Stimulated activated CD4-positive, alpha-beta T cell treated with anti-CD3 and anti-CD28 coated beads, Interleukin-1b, Interleukin-23, amount 100 ng/mL, for 4 hours (primary cell): Measurements from ENCODE around the gene SORBS2.

Experiments
- DNase-seq, 2 donors: peaks; one replicate each; pipeline ENCODE4 v3.0.0-alpha.2; 2020; ENCODE audit warnings: low read depth in 2 of 2

Gene SORBS2

GRCh38 chr4:185835336-185835735 is 23.3 kb upstream of the SORBS2 start:
- no peak for DNase-seq

- DNase-seq, result no peak
These were observed 22.8 kb upstream of the SORBS2 start for GRCh38 chr4:185834778-185835177.

GRCh38 chr4:185834088-185834487 is 22.1 kb upstream of the SORBS2 start:
- no peak for DNase-seq

DNA sequence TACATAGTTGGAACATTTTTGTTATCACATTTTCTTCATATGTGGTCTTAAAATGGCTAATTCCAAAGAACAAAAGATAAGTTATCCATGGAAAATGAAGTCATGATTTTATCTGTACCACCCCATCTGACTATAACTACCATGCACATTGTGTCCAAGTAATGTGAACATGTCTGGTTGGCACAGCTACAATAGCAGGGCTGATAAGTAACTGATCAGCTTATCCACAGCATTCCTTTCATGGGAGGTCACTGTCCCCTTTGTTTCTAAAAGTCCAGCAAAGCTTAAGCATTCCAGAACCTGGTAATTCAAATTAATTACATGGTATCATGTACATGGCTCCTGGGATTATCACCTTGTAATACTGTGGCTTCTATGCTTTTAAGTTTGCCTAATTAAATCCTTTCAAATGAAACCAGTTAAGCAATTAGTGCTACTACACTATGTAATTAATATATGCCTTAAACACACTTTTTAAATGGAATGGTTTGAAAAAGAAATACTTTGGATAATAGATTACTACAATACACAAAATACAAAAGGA is 21.1 kb upstream of the SORBS2 start:
- no peak for DNase-seq

DNA sequence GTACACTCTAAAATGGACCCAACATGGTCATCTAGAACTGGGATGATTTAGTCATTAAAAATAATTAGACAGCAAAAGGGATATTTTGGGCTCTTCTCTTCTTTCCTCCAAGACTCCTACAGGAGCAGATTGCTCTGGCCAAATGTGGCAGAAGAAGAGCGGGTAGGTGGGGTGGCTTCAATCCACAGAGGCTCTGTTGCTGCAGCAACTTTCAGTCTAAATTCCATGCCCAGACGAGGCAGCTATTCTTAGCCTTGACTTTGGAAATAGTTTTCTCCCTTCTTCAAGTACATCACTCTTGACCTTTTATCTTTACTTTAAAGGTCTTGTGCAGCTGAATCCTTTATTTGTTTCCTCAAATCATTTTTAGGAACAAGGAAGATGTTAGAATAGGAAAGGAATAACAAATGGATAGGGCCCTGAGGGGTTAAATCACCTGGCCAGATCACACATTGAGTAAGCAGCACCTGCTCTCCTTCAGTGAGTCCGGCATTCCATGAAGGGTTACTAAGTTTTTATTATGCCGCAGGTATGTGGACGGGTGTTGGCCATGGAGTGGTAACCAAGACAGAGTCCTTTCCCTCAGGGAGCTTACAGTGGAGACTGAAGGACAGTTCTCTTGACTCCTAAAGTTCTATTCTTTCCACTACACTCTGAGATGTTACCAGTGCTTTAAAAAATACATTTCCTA is 19.3 kb upstream of the SORBS2 start:
- DNase-seq, result no peak

DNA sequence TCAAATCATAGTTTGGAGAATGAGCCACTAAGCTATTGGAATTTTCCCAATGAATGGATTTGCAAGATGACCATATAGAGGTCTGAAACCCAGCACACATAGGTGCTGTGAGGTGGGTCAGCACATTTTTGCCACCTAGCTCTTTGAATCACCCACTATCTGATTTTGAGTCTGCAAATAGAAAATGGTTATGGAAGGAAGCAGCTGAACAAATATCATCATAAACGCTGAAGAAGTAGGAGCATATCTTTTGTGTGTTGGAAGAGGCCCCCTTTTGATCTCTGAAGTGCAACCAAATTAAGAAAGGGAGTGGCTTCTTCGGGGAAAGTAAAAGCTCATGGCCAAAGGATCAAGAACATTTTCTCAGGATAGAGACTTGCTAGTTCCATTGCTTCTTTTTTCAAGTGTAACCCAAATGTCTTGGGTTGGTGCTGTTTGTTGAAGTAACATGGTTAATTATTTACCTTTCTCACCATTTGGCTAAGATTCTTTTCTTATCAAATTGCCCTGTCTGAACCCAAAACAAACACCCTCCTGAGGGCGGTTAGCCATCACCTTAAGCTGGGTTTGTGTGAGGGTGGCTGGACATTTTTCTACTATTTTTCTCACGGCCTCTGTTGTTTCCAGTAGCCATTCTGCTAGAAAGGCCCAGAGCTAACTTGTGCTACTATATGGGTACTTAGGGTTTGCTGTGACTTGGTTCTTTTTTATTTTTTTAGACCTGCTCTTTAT is 18.4 kb upstream of the SORBS2 start:
- DNase-seq, result no peak

DNA sequence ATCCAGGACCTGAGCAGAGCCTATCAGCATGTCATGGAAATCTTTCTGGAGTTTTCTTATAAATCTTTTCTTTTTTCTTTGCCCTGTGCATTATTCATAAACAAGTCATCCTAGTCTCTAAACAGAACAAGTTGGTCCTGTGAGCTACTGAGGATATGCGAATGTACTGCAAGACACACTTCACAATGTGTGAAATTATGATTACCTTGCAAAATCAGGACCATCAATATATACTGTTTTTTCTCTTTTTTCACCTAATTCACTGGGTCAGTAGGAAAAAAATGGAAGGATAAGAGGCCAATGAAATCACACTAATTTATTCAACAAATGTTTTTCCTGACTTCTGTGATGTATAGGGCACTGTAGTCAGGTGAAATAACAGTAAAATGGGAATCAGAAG is 14.4 kb upstream of the SORBS2 start:
- no peak for DNase-seq

- DNase-seq, result no peak
These were observed 13.7 kb upstream of the SORBS2 start for GRCh38 chr4:185825737-185826136.

DNA sequence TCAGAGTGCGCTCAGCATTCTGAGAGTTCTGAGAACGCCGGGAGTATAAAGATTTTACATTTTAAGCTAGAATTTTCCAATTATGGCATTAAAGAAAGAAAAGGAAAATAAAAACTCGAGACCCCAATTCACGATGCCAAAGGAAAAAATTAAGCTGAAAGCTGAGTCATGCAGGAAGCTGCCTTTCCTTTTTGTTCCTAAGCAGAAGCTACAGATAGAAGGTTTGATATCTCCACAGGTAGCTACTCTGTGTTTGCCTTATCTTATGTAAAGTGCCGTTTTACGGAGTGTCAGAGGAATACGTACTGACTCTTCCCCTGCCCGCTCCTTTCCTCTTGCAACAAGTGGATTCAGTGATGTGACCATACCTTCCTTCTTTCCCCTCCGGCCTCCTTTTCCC is 10.8 kb upstream of the SORBS2 start:
- no peak for DNase-seq

- no peak for DNase-seq
These were observed 9.0 kb upstream of the SORBS2 start for GRCh38 chr4:185821029-185821419.

DNA sequence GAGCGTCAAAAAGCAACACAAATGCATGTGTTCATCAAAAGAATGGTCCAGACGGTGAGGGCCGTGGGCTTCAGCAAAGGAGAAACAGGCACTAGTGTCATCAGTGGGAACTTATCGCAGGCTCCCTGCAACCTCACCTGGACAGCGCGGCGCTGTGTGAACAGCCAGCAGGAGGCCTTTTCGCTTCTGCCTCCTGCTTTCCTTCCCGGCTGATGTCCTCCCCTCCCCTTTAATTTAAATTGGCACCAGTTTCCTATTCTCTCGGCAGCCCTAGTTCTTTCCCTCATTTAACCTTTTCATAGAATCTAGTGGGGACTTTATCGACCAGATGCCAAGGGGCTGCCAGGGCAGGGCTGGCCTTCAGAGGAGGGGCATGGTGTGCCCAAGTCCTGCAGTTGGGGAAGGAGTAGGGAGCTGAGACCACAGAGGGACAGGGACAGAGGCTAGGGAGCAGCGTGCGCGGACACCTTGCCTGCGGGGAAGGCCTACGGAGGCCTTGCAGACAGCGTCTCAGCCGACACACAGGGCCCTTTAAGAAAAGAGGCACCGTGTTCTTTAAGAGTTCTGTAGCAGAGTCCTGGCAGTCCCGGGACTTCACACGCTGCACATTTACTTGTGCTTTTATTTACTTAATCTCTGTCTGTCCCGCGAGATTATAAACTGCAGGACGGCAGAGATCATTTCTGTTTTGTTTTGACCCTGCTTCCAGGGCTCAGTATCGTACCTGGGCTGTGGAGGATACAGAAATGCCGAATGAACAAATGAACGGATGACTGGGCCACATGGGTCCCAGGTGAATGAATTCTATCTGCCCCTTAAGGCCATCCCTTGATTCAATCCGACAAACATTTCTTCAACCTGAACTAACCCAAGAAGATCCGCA is 8.4 kb upstream of the SORBS2 start:
- no peak for DNase-seq

DNA sequence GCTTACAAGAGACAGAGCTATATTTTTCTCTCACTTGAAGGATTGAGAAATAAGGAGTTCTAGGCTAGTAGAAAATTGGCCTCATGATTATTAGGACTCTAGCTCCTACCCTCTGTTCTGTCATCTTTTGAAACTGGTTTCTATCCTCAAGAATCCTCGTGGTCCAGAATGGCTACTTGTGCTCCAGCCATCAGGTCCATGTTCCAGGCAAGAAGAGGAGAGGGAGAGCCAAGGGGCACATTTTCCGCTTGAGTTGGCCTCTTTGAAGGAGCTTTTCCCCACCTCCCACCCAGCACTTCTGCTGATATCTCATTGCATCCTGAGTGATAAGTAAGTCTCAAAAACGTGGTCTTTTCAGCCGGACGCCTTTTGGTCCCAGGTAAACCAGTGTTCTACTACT is 7.2 kb upstream of the SORBS2 start:
- DNase-seq, result no peak

GRCh38 chr4:185817403-185817818 is 5.4 kb upstream of the SORBS2 start:
- no peak for DNase-seq

- no peak for DNase-seq
These were observed 1.1 kb upstream of the SORBS2 start for GRCh38 chr4:185813133-185813532.

DNA sequence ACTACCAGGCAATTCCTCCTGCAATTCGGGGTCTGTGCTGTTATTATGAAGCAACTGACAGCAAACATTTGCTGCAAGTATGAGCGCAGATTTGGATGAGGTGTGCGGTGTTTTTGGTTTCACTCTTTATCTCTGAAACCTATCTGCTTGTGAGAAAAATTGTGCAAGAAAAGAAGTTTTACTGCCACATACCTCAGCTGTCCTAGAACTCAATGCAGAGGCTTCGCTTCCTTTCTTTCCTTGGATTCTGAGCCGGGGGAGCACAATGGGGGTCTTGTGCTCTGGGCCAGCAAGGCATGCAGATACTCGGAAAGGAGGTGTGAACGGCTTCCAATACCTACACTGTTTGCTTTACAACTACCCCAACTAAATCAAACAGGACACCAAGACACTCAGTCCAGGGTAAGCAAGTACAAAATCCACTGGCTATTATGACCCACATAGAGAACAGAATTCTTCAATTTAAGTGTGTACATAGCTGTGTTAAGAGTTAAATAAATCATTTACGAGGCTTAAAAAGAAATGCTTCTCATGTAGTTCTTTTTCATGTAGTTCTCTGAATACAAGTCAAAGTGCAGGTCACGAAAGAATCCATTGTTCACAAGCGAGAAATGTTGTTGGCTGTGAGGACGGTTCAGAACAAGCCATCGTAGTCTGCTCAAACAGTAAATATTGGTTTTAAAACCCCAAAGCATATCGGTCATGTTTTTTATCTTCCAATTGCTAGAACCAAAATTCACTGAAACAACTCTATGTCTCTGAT is 1.1 kb downstream of the SORBS2 start:
- DNase-seq, result no peak

- DNase-seq, result no peak
These were observed 2.4 kb downstream of the SORBS2 start for GRCh38 chr4:185809533-185810071.

- DNase-seq, result no peak
These were observed 2.9 kb downstream of the SORBS2 start for GRCh38 chr4:185809121-185809520.

- DNase-seq, result no peak
These were observed 6.0 kb downstream of the SORBS2 start for GRCh38 chr4:185805979-185806378.

GRCh38 chr4:185805262-185805802 is 6.7 kb downstream of the SORBS2 start:
- no peak for DNase-seq

DNA sequence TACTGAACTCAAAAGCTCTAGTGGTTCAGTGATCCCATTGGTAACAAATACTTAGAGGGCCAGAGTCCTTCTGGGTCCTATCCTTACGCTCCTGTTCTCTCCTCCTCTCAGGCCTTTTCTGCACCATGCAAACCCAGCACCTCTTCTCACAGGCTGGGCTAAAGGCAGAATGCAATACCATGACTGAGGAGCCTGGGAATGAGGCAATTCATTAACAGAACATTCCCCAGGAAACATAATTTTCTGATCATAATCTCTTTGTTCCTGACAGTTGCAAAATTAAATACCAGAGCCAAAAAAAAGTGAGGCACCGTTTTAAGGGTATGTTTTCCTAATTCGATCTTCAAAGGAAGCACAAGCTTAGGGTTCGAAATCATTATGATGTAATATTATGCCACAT is 9.0 kb downstream of the SORBS2 start:
- DNase-seq, result no peak

DNA sequence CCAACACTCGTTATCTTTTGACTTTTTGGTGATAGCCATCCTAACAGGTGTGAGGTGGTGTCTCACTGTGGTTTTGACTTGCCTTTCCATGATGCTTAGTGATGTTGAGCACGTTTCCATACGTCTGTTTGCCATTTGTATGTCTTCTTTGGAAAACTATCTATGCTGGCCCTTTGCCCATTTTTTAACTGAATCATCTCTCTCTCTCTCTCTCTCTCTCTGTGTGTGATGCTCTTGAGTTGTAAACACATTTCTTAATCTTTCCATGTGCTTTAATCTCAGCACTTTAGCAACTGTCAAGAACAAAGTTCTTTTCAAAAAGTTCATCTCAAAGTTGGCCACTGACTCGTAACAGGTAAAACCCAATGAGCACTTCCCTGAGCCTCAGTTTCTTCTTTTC is 10.5 kb downstream of the SORBS2 start:
- DNase-seq, result no peak
